ENCODE results near the gene UVRAG. TPM values are rescaled to one million over a fixed set of nuclear protein-coding genes. Genes with fewer than 3 reads are reported as not detected.
A peak's percentile ranks its signal among the peaks of the same experiment; 100 is the strongest.

UVRAG gene
- total and polyA plus RNA-seq, 2 of the 4 experiments (the other 2 are of a cell fraction), result 5.6 to 10.9 TPM

- dilution Hi-C loops (cut with HindIII; ENCODE audit: low sequenced_read_pairs, unreplicated experiment), result no loop called here
- H4K5ac ChIP-seq (ENCODE audit: low read depth, low read length), result peak overlapping the region; percentile 25; the same call in 1 of the 2 replicates
- peak overlapping the region; percentile 43 for H3K9ac ChIP-seq (ENCODE audit: low read depth, low read length)
- peaks cover 8% of the 10 kb centered on the region; the same call in 1 of the 2 replicates for H4K20me1 ChIP-seq (ENCODE audit: insufficient read depth, low read length)
- intact Hi-C loops (cut with micrococcal nuclease), result no loop called here
- no peak overlapping the region for H3K56ac ChIP-seq (ENCODE audit: extremely low read depth, insufficient read depth, low read length)
- H3K14ac ChIP-seq (replicated peaks; ENCODE audit: low read depth, low read length), result peak overlapping the region; percentile 65
- H3K27ac ChIP-seq (ENCODE audit: insufficient read depth, low read length), result peak overlapping the region; percentile 24
- peak overlapping the region; percentile 59; the same call in 1 of the 2 replicates for H4K91ac ChIP-seq (ENCODE audit: insufficient read depth, low read depth, low read length)
- H2BK5ac ChIP-seq (ENCODE audit: low read depth, low read length, poor library complexity, severe bottlenecking), result peak overlapping the region; percentile 14
- no peak for DNase-seq
- no peak overlapping the region for H3K18ac ChIP-seq (ENCODE audit: low read depth, low read length)
- peak overlapping the region; percentile 84 for H3K4me2 ChIP-seq (ENCODE audit: low read depth, low read length)
- H2AK5ac ChIP-seq (ENCODE audit: low read depth, low read length), result no peak overlapping the region; the same call in 1 of the 2 replicates
- H3K79me1 ChIP-seq (ENCODE audit: low read depth in 1 of 2, low read length in 2 of 2), result peaks cover 18 to 31% of the 10 kb centered on the region in 2 experiments; a peak in 3 of 4 replicates
- peak overlapping the region; percentile 31; the same call in 1 of the 3 replicates for H2BK15ac ChIP-seq (ENCODE audit: low read depth, low read length)
- peak overlapping the region; percentile 36; the same call in 1 of the 2 replicates for H2BK120ac ChIP-seq (ENCODE audit: low read depth, low read length)
- ChIA-PET POLR2A (ENCODE audit: unreplicated experiment) (no interaction called here), CTCF (interaction anchor here (0.7 to 1.1 kb wide), 2 partner anchors 11 to 104 kb away, joined by 4 to 6 read pairs; no protein-coding TSS in a partner anchor)
- no CpG with 5 or more reads among the region's 12 CpGs for WGBS, 2 experiments (ENCODE audit: extremely low coverage in 2 of 2, insufficient read length in 1 of 2)
- no TSS peak for BruUV-seq (replicated peaks)
- H3K9me1 ChIP-seq (ENCODE audit: insufficient read depth, low read length), result no peaks in the 10 kb centered on the region
- H3K9me3 ChIP-seq (ENCODE audit: control insufficient read depth, insufficient read depth, low read length), result no peaks in the 10 kb centered on the region
- H3K36me3 ChIP-seq (ENCODE audit: control insufficient read depth, insufficient read depth, low read length), result no peaks in the 10 kb centered on the region
- H4K8ac ChIP-seq (ENCODE audit: low read depth in 2 of 2, low read length in 2 of 2), result peak overlapping the region; percentile 66 to 91
- no peak for TF ChIP-seq MAZ (IDR thresholded peaks at IDR 0.05; ENCODE audit: borderline replicate concordance, low read depth, low read length)
- no peak for TF ChIP-seq POLR2A (IDR thresholded peaks at IDR 0.05; ENCODE audit: low read depth, low read length)
- no peak for TF ChIP-seq CTCF (conservative IDR thresholded peaks at IDR 0.05; ENCODE audit: low read depth, low read length)
- no peak for TF ChIP-seq RFX5 (IDR thresholded peaks at IDR 0.05; ENCODE audit: low read depth, low read length)
- TF ChIP-seq USF2 (IDR thresholded peaks at IDR 0.05; ENCODE audit: low read depth, low read length), result no peak
- TF ChIP-seq ELK1 (IDR thresholded peaks at IDR 0.05; ENCODE audit: borderline replicate concordance, low read depth, low read length), result no peak
- TF ChIP-seq FOS (IDR thresholded peaks at IDR 0.05; ENCODE audit: low read depth, low read length), result no peak
- no peak for TF ChIP-seq CEBPB (IDR thresholded peaks at IDR 0.05; ENCODE audit: low read depth, low read length)
- TF ChIP-seq SMC3 (IDR thresholded peaks at IDR 0.05; ENCODE audit: low read depth, low read length), result no peak
- no peak for TF ChIP-seq MXI1 (IDR thresholded peaks at IDR 0.05; ENCODE audit: borderline replicate concordance, low read depth, low read length)
- no peak for TF ChIP-seq CHD1 (IDR thresholded peaks at IDR 0.05; ENCODE audit: low read depth, low read length)
- no peak for TF ChIP-seq NFE2L2 (IDR thresholded peaks at IDR 0.05; ENCODE audit: low read depth, low read length)
- TF ChIP-seq RCOR1 (IDR thresholded peaks at IDR 0.05; ENCODE audit: insufficient replicate concordance, low read length), result no peak
- no peak for TF ChIP-seq RAD21 (IDR thresholded peaks at IDR 0.05; ENCODE audit: low read length)
- no peak for TF ChIP-seq MAFK (IDR thresholded peaks at IDR 0.05; ENCODE audit: low read depth, low read length)
- TF ChIP-seq BHLHE40 (IDR thresholded peaks at IDR 0.05; ENCODE audit: low read depth, low read length), result no peak
- peak overlapping the region; percentile 79 for H3K23ac ChIP-seq (ENCODE audit: low read depth, low read length)
- H2BK20ac ChIP-seq (ENCODE audit: low read depth, low read length), result peak overlapping the region; percentile 6; the same call in 1 of the 2 replicates
- H2AFZ ChIP-seq (replicated peaks; ENCODE audit: low read length, poor library complexity), result peak overlapping the region; percentile 99
- peak overlapping the region; percentile 68 for H3K4ac ChIP-seq (ENCODE audit: low read depth, low read length)
- peak overlapping the region; percentile 59 for H3K4me3 ChIP-seq (ENCODE audit: insufficient read depth, low read depth, low read length)
- H3K4me1 ChIP-seq (ENCODE audit: control insufficient read depth, insufficient read depth, low read length), result peaks cover 8% of the 10 kb centered on the region
- peak overlapping the region; percentile 93 for H2AK9ac ChIP-seq (replicated peaks; ENCODE audit: low read depth, low read length, poor library complexity)
- ATAC-seq (ENCODE audit: low read depth), result peak; percentile 27
- peaks cover 3% of the 10 kb centered on the region; the same call in 1 of the 2 replicates for H3K27me3 ChIP-seq (ENCODE audit: control insufficient read depth, insufficient read depth, low read length)
- in situ Hi-C loops (cut with MboI; ENCODE audit: low sequenced_read_pairs), result no loop called here
Measured at GRCh38 chr11:75814363-75814676, 690 bp upstream of the UVRAG start.

All from IMR-90 (cell line).